Myocyte (in vitro differentiated cells): ENCODE measurements around the gene LRRTM2. TPM values are rescaled to one million over a fixed set of nuclear protein-coding genes. Genes with fewer than 3 reads are reported as not detected.
"Not testable (repeated sequence)": the region's sequence is repeated elsewhere in the genome, so short reads cannot be mapped to it uniquely, and the experiment has no call there.

Source experiments
- DNase-seq: peaks from one replicate; pipeline ENCODE4 v3.0.0-alpha.2; 2012; ENCODE audit warnings: low read depth
- total RNA-seq: library from RNA; depleted of rRNA; stranded (reverse); fragments of >200 nt; gene quantifications from 2 replicates; pipeline ENCODE4 v1.2.3, GENCODE V29; 2014

Gene LRRTM2
- total RNA-seq, 1 donor from 2014 or later = not detected

- DNase-seq = no peak
These were observed 33.6 kb downstream of the LRRTM2 start for GRCh38 chr5:138841531-138841930.

- DNase-seq = no peak
These were observed 35.0 kb downstream of the LRRTM2 start for GRCh38 chr5:138840103-138840502.

DNA sequence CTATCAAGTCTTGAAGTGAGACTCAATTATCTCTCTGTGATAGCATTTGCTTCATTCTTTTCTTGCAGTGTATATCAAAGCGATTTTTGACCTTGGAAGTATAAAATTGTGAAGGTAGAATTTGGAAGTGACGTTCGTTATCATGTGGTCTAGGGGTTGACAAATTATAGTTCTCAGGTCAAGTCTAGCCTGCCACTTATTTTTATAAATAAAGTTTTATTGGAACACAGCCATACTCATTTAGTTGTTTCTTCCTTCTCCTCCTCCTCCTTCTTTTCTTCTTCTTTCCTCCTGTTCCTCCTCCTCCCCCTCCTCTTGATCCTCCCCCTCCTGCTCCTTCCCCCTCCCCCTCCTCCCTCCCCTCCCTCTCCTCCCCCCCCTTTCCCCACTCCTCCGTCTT lies 38.0 kb downstream of the LRRTM2 start:
- DNase-seq = no peak

GRCh38 chr5:138834853-138835252 lies 40.3 kb downstream of the LRRTM2 start:
- not testable (repeated sequence) for DNase-seq

DNA sequence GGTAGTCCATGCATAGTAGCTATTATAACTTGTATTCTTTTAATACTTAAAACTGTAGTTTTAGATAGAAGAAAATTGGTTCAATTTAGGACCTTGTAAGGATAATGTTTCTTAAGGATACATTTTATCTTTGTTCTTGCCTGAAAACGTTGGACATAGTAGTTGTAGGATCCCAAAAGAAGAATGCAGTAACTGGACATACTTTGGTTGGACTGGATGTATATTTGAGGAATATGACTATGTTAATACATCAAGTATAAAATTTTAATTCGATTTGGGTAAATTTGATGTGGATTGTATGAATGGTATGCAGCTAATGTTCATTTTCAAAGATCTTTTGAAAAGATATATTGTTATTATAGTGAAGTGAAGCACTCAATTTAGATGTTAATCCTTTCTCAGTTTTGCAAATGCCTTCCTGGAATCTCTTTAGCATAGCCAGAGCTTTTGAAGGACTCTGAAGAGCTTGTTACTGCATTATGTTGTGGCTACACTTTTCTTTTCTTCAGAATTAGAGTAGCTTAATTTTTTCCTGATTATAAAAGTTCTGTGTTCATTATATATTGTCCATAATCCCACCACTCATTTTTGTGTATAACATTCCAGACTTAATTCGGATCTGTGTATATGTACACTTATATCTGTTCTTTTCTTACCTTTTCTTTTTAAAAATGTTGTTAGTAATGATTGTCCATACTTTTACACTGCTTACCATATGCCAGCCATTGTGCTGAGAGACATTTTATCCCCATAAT lies 41.2 kb downstream of the LRRTM2 start:
- no peak for DNase-seq

DNA sequence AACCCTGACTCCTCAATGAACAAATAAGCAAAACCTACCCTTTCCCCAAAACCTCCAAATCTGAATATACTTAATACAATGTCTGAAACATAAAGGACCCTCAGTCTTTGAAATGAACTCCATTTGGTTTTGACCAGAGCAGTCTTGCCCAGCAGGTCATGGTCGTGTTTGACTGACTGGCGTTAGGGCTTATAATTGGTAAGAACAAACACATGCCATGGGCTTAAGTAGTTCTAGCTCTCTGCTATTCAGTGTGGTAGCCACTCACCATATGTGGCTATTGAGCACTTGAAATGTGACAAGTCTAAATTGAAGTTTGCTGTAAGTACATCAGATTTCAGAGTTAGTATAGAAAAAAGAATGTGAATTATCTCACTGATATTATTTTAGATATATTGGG lies 42.1 kb downstream of the LRRTM2 start:
- no peak for DNase-seq

DNA sequence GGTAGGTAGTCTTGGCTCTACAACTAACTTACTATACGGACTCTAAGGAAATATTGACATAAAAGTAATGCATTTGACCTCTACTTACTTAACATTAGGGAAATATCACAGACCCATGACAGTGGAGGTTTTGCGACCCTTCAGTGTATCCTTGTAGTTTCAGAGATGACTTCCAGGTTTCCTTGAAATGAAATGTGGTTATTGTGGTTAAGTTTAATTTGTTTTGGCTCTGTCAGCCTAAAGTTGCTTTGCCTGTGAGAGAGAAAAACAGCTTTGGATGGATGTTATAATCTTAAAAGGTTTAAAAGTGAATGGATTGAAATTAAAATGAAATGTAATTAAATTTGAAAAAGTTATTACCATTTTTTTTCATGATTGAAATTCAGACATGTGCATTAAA lies 42.9 kb downstream of the LRRTM2 start:
- DNase-seq = peak; percentile 31

GRCh38 chr5:138831703-138832102 lies 43.4 kb downstream of the LRRTM2 start:
- DNase-seq = no peak

GRCh38 chr5:138829341-138829740 lies 45.8 kb downstream of the LRRTM2 start:
- no peak for DNase-seq

- no peak for DNase-seq
These were observed 46.6 kb downstream of the LRRTM2 start for GRCh38 chr5:138828556-138828955.

DNA sequence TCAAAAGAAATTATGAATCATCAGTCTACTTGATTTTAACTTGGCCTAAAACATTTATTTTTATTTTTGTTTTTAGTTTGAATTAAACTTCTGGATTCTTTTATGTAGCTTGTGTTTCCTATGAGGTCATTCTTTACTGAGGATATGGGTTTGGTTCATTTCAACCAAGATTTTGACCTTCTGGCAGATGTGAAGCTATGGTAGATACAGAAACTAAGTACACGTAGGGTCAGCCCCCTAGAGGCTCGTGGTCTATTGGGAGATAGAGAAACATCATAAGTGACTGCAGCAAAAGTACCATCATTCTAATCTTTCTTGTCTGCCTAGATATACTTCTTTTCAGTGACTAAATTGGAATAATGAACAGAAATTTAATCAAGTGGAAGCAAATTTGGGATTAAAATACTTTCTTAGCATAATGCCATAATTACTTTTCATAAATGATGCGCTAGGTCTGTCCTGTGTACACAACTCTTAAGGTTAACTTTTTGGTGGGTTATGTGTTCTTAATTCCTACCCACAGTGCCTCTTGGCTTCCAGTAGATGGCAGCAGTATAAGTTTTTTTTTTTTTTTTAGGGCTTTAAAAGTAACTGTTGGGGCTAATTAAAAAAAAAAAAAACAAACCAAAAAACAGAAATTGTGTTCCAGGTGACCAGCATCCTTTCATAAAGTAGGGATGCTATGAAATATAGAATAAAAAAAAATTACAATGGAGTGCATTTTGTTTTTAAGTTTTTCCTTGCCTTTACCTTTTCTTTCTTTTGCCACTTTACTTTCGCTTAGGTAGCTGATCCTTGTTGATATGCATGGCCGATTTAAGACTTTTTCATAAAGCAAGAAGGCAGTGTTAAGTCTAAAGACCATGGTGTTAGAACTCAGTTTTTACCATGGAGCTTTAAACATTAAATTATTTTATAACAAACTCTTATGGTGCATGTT lies 49.9 kb downstream of the LRRTM2 start:
- no peak for DNase-seq

DNA sequence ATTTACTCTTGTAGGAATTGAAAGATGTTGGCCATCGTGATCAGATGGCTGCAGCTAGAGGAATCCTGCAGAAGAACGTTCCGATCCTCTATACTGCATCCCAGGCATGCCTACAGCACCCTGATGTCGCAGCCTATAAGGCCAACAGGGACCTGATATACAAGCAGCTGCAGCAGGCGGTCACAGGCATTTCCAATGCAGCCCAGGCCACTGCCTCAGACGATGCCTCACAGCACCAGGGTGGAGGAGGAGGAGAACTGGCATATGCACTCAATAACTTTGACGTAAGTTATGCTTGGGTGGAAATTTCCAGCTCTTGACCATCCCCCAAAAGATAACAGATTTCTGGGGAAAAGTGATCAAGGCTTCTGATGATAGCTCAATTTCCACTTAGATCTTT lies 50.6 kb downstream of the LRRTM2 start:
- no peak for DNase-seq

DNA sequence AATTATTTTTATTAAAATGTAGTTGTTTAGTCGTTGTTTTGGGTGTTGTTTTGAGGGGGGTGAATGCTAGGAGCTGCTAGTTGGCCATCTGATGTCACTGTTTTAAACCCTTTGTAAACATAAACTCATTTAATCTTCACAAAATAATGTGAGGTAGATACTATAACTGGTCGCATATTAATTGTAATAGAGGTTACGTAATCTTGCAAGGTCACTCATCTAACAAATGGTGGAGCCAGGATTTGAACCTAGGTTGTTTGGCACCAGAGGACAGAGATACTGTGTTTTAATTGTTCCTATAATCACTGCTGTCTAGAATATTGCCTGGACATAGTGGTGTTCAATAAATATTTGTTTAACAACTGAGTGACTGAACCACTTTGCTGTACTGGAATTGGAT lies 54.4 kb downstream of the LRRTM2 start:
- DNase-seq = no peak

DNA sequence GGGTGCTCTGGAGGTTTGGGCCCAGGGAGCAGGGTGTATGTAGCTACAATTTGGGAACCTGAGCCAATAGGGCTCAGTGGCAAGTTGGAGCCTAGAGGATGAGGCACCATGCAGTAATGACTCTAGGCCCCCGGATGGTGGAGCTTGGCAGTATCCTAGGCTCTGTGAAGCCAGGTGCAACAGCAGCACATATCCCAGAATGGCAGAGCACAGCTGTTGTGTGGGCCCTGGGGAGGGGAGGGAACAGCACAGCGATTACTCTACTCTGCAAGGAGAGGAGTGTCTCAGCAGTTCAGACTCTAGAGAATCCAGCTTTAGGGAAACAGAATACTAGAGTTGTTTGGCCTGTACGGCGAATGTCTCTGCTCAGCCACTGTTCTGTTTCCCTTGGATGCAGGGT lies 56.1 kb downstream of the LRRTM2 start:
- peak; percentile 95 for DNase-seq

Other genes with a start within 250 kb of the LRRTM2 start
- gene CTNNA1, start 121.9 kb downstream of the LRRTM2 start, total RNA-seq = 586 and 787 TPM in 2 replicates